ENCODE measurements around the gene DLGAP4.

Gene DLGAP4

DNA sequence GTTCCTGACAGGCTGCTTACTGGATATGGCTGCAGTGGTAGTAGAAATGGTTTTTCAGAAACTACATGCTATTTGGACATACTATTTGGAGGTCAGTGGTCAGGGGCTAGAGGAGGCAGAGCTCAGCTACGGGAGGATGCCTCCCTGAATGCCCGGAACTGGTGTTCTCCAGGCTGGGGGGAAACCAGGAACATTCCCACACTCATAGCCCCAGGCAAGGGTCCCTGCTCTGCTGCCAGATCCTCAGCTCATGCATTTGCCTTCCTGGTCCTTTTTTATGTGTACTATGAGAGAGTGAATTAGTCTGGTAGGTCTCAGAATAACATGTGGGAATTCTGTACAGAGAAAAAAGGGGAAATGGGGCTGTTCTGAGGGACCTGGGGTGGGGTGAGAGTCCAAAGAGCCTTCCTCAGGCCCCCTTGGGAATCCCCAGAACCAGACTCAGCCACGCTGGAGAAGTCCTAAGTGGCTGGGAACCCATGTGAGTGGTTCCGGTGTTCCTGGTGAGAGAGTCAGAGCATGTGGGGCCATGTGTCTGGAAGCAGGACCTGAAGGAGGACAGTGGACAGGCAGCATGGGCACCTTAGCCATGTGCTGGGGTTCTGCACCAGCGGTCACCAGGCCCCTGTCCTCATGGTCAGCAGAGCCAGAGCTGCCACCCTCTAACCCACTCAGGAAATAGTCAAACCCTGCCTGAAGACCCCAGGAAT is 177.2 kb downstream of the DLGAP4 start:
- no peak for DNase-seq

- no peak for DNase-seq
These were observed 178.0 kb downstream of the DLGAP4 start for GRCh38 chr20:36483919-36484808.

GRCh38 chr20:36485286-36485685 is 179.1 kb downstream of the DLGAP4 start:
- no peak for DNase-seq

DNA sequence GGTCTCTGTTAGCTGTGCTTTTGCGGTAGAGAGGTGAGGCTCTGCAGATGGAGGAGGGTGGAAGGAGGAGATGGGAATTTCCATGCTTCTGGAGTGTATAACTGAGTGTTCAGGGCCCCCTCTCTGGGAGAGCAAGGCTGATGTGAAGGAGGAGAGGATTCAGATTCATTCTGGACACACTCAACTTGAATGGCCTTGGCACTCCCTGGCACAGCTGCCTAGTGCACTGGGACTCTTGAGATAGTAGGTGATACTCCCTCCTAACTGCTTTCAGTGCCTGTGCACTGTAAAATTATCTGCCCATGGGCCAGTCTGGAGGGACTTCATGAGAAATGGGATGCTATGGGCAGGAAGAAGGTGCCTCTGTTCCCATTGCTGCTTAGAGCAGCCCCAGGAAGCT is 180.9 kb downstream of the DLGAP4 start:
- DNase-seq: no peak

GRCh38 chr20:36490191-36490590 is 184.1 kb downstream of the DLGAP4 start:
- DNase-seq: no peak

DNA sequence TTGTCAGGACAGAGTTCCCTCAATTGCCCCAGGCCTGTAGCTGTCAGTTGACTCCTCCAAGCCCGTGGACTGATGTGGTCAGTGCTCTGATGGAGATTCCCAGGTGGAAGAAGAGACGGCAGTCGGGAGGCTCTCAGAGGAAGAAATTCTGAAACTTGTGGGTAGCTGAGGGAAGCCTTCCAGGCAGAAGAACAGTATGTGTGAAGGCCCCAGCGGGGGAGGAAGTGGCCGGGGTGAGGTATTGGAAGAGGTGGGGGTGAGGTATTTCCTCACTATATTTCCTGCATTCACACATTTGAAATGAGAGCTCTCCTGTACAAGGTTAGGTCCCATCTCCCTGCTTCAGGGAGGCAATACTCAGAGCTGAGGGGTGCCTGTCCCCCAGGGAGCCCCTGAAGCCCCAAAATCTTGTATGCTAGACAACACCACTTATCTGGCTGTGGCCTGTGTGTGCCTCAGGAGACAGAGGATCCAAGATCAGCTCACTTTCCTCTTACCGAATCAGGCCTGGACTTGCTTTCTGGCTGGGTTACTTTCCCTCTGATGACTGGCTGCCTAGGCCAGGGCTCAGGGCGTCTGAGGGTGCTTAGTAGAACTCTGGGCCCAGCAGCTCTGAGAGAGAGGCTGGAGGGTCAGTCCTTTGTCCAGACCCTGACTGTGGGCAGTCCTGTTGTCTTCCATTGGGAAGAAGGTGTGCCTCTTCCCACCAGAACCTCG is 185.9 kb downstream of the DLGAP4 start:
- peak; percentile 49 to 60 for DNase-seq

DNA sequence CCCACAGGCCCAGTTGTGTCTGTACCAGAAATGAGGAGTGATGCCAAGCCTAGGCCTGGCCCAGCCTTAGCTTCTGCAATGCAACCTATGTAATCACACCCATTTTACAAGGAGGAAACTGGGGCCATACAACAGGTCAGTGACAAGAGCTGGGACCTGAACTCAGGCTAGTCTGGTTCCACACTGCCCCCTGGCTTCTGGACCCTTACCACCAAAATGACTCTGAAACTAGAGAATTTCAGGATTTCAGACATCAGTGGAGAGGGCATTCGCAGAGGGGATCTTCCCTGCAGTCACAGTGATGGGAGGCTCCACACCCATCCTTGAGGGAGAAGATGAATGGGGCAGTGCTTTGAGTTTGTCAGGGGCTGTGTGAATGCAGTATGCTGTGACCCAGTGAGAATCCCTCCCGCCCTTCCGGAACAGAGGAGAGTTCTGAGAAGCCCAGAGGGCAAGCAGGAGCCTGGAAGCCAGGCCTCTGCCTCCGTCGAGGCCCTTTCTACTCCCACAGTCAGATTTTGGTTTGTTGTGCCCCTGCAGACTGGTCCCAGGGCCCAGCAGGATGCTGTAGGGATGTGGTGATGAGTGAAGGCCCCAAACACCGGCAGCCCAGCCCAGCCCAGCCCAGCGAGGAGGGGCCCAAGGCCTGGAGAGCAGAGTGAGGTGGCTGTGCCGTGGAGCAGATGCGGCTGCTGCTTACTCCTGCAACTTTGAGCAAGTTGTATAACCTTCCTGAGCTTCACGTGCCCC is 187.1 kb downstream of the DLGAP4 start:
- no peak for DNase-seq

DNA sequence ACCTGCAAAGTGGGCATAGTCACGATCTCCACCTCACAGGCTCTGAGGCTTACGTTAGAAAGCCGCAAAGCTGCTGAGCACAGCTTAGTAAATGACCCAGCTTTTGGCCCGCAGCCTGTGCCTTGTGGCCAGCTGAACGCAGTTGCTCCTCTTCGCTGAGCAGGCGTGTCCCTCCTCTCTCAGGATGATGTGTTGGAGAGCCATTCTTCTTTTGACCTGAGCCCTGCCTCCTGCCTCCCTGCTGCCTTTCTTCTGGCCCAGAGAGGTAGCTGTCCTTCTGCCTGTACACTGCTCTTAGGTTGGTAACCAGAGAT is 187.6 kb downstream of the DLGAP4 start:
- no peak for DNase-seq

- DNase-seq: no peak
These were observed 190.8 kb downstream of the DLGAP4 start for GRCh38 chr20:36496707-36497669.

DNA sequence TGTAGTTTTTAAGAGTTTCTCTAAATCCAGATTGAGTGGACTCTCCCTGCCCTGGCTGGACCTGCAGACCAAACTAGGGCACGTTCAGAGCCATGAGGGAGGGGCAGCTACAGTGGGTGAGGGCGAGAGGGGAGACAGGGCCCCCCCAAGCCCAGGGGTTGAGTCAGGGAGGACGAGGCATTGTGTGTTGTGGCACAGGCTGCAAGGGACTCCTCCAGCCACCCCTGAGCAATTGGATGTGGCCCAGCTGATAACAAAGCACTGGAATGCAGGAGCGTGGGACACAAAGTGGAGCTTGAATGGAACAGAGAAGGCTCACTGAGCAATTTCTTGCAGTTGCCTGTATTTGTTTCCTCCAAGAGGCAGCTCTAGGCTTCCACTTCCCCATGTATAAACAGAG is 191.7 kb downstream of the DLGAP4 start:
- no peak for DNase-seq

GRCh38 chr20:36498386-36499179 is 192.4 kb downstream of the DLGAP4 start:
- no peak for DNase-seq

DNA sequence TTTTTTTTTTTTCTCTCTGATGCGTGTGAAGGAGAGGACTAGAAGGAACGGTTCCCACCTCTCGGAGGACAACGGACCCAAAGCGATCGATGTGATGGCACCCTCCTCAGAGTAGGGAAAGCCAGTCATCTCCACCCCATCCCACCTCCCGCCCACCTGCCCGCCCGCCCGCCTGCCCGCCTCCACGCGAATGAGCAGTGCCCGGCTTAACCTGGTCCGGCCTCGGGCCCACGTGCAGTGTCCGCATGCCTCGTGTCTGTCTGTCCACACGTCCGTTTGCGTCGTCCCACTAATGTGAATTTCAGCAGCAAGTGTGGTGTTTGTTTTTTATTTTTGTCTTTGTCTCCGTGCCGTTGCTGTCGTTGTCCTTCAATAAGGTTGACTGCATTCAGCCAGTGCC is 193.1 kb downstream of the DLGAP4 start:
- DNase-seq: no peak

- no peak for DNase-seq
These were observed 193.8 kb downstream of the DLGAP4 start for GRCh38 chr20:36499723-36500501.

DNA sequence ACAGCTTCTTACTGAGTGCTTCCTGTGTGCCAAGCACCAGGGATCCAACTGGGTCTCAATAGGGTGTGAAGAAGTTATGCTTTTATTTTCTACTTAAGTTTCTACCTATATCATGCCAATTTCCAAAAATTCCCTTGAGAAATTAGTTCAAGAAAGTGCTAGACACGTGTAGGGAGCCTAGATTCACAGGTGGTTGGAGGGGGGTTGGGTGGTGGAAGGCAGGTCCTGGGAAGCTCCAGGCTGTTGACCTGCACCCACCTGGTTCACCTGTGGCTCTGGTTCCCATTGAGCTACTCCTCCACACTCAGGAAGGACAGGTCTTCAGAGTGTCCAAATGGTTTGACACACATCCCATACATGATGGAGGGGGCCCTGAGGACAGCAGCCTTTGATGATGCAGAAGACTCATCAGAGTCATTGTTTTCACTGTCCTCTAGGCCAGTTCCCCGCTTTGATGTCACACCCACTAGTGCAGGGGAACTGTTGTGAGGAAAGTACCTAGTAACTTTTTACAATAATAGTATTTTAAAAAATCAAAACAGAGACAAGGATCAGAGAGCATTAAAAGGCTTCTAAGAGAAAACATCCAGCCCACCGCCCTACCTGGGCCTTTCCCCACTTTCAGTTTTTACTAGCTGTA is 195.3 kb downstream of the DLGAP4 start:
- no peak for DNase-seq

- DNase-seq: no peak
These were observed 198.2 kb downstream of the DLGAP4 start for GRCh38 chr20:36504295-36504694.

DNA sequence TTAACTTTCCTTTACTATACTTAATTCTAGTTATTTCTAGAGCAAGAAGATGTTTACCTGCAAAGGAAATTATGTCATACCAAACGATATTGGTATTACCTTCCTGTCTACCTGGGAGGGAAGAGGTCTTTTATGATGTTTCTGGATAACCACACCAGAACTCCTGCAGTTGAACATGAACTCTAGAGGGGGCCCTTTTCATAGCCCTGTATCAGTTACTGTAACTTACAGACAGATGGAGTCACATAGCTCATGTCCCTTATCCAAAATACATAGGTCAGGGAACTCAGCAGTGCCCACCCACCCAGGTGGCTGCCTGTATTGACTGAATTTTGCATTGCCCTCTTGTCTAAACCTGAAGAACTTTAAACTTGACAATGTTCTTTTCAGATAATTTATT is 200.1 kb downstream of the DLGAP4 start:
- no peak for DNase-seq

DNA sequence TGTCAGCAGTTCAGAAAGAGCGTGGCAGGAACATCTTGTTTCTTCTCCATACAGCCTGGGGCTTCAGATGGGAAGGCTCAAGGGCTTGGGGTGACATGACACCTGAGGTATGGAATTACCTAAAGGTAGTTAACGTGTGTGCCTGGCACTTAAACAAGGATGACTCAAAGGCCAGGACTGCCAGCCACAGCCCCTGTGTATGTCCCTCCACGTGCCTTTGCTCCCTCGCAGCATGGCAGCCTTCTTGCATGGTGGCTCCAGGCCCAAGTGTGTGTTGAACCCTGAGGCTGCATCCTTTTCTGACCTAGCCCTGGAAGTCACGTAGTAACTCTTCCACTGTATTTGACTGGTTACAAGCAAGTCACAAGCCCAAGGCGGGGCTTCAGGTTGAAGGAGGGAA is 201.6 kb downstream of the DLGAP4 start:
- DNase-seq: no peak

DNA sequence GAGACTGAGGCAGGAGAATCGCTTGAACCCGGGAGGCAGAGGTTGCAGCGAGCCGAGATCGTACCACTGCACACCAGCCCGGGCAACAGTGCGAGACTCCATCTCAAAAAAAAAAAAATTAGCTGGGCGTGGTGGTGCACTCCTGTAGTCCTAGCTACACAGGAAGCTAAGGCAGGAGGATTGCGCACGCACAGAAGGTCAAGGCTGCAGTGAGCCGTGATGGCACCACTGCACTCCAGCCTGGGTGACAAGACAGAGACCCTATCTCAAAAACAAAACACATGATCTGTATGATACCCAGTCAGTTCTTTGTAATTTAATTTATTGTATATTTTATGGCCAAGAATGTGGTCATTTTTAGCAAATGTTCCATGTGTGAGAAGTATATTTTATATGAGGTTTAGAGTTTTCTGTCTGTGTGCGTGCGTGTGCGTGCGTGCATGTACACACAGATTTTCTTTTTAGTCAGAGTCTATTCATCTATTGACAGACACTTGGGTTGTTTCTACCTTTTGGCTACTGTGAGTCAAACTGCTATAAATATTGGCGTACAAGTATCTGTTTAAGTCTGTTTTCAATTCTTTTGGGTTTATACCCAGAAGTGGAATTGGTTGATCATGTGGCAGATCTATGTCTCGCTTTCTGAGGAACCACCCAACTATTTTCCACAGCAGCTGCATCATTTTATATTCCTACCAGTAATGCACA is 213.0 kb downstream of the DLGAP4 start:
- DNase-seq: no peak

GRCh38 chr20:36519944-36520343 is 213.8 kb downstream of the DLGAP4 start:
- DNase-seq: no peak
